T follicular helper cell (primary cell): Measurements from ENCODE around the gene COL13A1.

Experiments used
- DNase-seq: peaks from one replicate; pipeline ENCODE4 v3.0.0-alpha.2; 2020; ENCODE audit warnings: low read depth

The COL13A1 gene

GRCh38 chr10:69819716-69820506, 18.2 kb downstream of the COL13A1 start:
- no peak for DNase-seq

GRCh38 chr10:69820817-69821216, 19.1 kb downstream of the COL13A1 start:
- DNase-seq, result no peak

- DNase-seq, result no peak
These were observed 23.9 kb downstream of the COL13A1 start for GRCh38 chr10:69825604-69826003.

GRCh38 chr10:69826094-69826493, 24.4 kb downstream of the COL13A1 start:
- DNase-seq, result no peak

GRCh38 chr10:69826789-69827554, 25.3 kb downstream of the COL13A1 start:
- no peak for DNase-seq

- no peak for DNase-seq
These were observed 26.6 kb downstream of the COL13A1 start for GRCh38 chr10:69828144-69828870.

- no peak for DNase-seq
These were observed 28.1 kb downstream of the COL13A1 start for GRCh38 chr10:69829775-69830174.

GRCh38 chr10:69831231-69831855, 29.6 kb downstream of the COL13A1 start:
- DNase-seq, result no peak

- DNase-seq, result no peak
These were observed 33.5 kb downstream of the COL13A1 start for GRCh38 chr10:69835233-69835632.

- no peak for DNase-seq
These were observed 34.4 kb downstream of the COL13A1 start for GRCh38 chr10:69835875-69836730.

- DNase-seq, result no peak
These were observed 35.0 kb downstream of the COL13A1 start for GRCh38 chr10:69836731-69837030.

GRCh38 chr10:69837261-69837660, 35.6 kb downstream of the COL13A1 start:
- no peak for DNase-seq

- DNase-seq, result no peak
These were observed 36.7 kb downstream of the COL13A1 start for GRCh38 chr10:69838418-69838817.

- DNase-seq, result no peak
These were observed 37.1 kb downstream of the COL13A1 start for GRCh38 chr10:69838853-69839252.

- DNase-seq, result no peak
These were observed 38.1 kb downstream of the COL13A1 start for GRCh38 chr10:69839696-69840345.

GRCh38 chr10:69840773-69841172, 39.1 kb downstream of the COL13A1 start:
- no peak for DNase-seq

GRCh38 chr10:69842020-69842419, 40.3 kb downstream of the COL13A1 start:
- no peak for DNase-seq

GRCh38 chr10:69842882-69843281, 41.2 kb downstream of the COL13A1 start:
- DNase-seq, result no peak

GRCh38 chr10:69843923-69844322, 42.2 kb downstream of the COL13A1 start:
- no peak for DNase-seq

GRCh38 chr10:69844698-69845097, 43.0 kb downstream of the COL13A1 start:
- DNase-seq, result no peak
